Colonic mucosa (tissue), 4 donors: ENCODE data around the gene OR4K15. TPM values are rescaled to one million over a fixed set of nuclear protein-coding genes. Genes with fewer than 3 reads are reported as not detected.

Source experiments
- DNase-seq: peaks from one replicate; pipeline ENCODE4 v3.0.0-alpha.2; 2020
- H3K27ac ChIP-seq: fragments of 200-600 bp; one replicate; pipeline ENCODE4 v1.8.0; 2021
- H3K27me3 ChIP-seq: fragments of 200-600 bp; one replicate; pipeline ENCODE4 v1.8.0; 2021
- H3K36me3 ChIP-seq: fragments of 200-600 bp; one replicate; pipeline ENCODE4 v1.8.0; 2021
- H3K4me1 ChIP-seq: fragments of 200-600 bp; one replicate; pipeline ENCODE4 v1.8.0; 2021; ENCODE audit warnings: mild to moderate bottlenecking
- H3K4me3 ChIP-seq: fragments of 200-600 bp; one replicate; pipeline ENCODE4 v1.8.0; 2021
- H3K9ac ChIP-seq, 2 donors: one replicate each; pipeline ENCODE4 v1.7.0; 2013; ENCODE audit warnings: control low read depth in 2 of 2, low read depth in 2 of 2, low read length in 2 of 2
- H3K9me3 ChIP-seq: fragments of 200-600 bp; one replicate; pipeline ENCODE4 v1.8.0; 2021
- intact Hi-C: fragments of 100-400 bp; cut with DNase I; formaldehyde crosslinking; loops from one replicate; pipeline ENCODE4 v1.14.1; 2022
- total RNA-seq, 2 donors: library from RNA; stranded (reverse); fragmentation: NEBNext Ultra II Directional in 1 of 2; extraction: Animal tissue kit (Norgen Biotek cat#: 25700) in 1 of 2; gene quantifications; one replicate each; pipeline ENCODE4 v1.2.1, GENCODE V29; 2021
- TF ChIP-seq, protein P1 (sequence below): fragments of 200-600 bp; IDR thresholded peaks from one replicate; pipeline ENCODE4 v1.8.0; 2022; ENCODE audit warnings: antibody characterized with exemption, mild to moderate bottlenecking
- donor health status: healthy.
- donor health status: DM: no; HTN: no; CAD: no.
- donor health status: DM: no; HTN: no; CAD: no.

The OR4K15 gene
- total RNA-seq, 2 donors from 2014 or later, result not detected

- TF ChIP-seq, protein P1, sequence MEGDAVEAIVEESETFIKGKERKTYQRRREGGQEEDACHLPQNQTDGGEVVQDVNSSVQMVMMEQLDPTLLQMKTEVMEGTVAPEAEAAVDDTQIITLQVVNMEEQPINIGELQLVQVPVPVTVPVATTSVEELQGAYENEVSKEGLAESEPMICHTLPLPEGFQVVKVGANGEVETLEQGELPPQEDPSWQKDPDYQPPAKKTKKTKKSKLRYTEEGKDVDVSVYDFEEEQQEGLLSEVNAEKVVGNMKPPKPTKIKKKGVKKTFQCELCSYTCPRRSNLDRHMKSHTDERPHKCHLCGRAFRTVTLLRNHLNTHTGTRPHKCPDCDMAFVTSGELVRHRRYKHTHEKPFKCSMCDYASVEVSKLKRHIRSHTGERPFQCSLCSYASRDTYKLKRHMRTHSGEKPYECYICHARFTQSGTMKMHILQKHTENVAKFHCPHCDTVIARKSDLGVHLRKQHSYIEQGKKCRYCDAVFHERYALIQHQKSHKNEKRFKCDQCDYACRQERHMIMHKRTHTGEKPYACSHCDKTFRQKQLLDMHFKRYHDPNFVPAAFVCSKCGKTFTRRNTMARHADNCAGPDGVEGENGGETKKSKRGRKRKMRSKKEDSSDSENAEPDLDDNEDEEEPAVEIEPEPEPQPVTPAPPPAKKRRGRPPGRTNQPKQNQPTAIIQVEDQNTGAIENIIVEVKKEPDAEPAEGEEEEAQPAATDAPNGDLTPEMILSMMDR, result no peak
- no peak for DNase-seq
- intact Hi-C loops, result no loop called here
- no peaks in the 10 kb centered on the region for H3K4me1 ChIP-seq
- H3K9ac ChIP-seq, result no peak overlapping the region
- no peak overlapping the region for H3K4me3 ChIP-seq
- H3K9me3 ChIP-seq, result no peaks in the 10 kb centered on the region
- no peak overlapping the region for H3K27ac ChIP-seq
- H3K36me3 ChIP-seq, result no peaks in the 10 kb centered on the region
- H3K27me3 ChIP-seq, result no peaks in the 10 kb centered on the region
Observed at GRCh38 chr14:19974844-19975243, 547 bp upstream of the OR4K15 start.

DNA sequence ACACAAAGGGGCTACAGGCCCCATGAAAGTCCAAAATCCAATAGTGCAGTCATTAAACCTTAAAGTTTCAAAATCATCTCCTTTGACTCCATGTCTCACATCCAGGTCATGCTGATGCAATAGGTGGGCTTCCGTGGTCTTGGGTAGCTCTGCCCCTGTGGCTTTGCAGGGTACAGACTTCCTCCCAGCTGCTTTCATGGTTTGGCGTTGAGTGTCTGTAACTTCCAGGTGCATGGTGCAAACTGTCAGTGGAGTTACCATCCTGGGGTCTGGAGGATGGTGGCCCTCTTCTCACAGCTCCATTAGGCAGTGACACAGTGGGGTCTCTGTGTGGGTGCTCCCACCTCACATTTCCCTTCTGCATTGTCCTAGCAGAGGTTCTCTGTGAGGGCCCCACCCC lies 18.0 kb downstream of the OR4K15 start:
- TF ChIP-seq, protein P1, result no peak
- no peak overlapping the region for H3K9ac ChIP-seq
- H3K4me1 ChIP-seq, result no peaks in the 10 kb centered on the region
- intact Hi-C loops, result no loop called here
- H3K27me3 ChIP-seq, result no peaks in the 10 kb centered on the region
- H3K27ac ChIP-seq, result no peak overlapping the region
- no peaks in the 10 kb centered on the region for H3K9me3 ChIP-seq
- DNase-seq, result no peak
- H3K4me3 ChIP-seq, result no peak overlapping the region
- H3K36me3 ChIP-seq, result no peaks in the 10 kb centered on the region

DNA sequence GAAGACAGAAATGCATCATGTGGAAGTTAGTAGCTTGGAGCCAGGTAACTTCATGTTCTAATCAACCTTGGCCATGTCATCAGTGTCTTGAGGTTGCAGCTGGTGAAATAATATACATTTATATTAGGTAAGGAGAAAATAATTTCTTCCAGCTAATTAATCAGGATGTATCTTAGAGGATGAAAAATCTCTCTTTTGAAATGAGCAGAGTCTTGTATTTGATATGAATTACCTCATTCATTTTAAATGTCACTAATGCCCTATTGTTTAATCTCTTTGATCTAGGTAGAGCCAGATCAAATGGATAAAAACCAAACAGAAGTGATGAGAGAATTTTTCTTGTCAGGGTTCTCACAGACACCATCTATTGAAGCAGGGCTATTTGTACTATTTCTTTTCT lies 26.5 kb downstream of the OR4K15 start, which contains the start of gene OR4Q2:
OR4Q2 (plus strand) TSS at position 301 of the 400 bp plus-strand sequence.
- TF ChIP-seq, protein P1, result no peak
- no peak within 1 kb of the TSS for H3K9ac ChIP-seq
- no peak within 1 kb of the TSS for H3K27ac ChIP-seq
- H3K36me3 ChIP-seq, result no peaks in the 10 kb centered on the region
- no peak within 1 kb of the TSS for H3K4me3 ChIP-seq
- H3K9me3 ChIP-seq, result no peaks in the 10 kb centered on the region
- no peaks in the 10 kb centered on the region for H3K4me1 ChIP-seq
- intact Hi-C loops, result no loop called here
- no peak for DNase-seq
- no peaks in the 10 kb centered on the region for H3K27me3 ChIP-seq

DNA sequence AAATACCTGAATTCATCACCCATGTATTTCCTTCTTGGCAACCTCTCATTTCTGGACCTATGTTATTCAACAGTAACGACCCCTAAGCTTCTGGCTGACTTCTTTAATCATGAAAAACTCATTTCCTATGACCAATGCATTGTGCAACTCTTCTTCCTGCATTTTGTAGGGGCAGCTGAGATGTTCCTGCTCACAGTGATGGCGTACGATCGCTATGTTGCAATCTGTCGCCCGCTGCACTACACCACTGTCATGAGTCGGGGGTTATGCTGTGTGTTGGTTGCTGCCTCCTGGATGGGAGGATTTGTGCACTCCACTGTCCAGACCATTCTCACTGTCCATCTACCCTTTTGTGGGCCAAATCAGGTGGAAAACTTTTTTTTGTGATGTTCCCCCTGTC lies 26.9 kb downstream of the OR4K15 start:
- intact Hi-C loops, result no loop called here
- no peaks in the 10 kb centered on the region for H3K4me1 ChIP-seq
- no peaks in the 10 kb centered on the region for H3K36me3 ChIP-seq
- TF ChIP-seq, protein P1, result no peak
- no peak overlapping the region for H3K4me3 ChIP-seq
- no peak overlapping the region for H3K27ac ChIP-seq
- DNase-seq, result no peak
- no peaks in the 10 kb centered on the region for H3K9me3 ChIP-seq
- no peak overlapping the region for H3K9ac ChIP-seq
- no peaks in the 10 kb centered on the region for H3K27me3 ChIP-seq

DNA sequence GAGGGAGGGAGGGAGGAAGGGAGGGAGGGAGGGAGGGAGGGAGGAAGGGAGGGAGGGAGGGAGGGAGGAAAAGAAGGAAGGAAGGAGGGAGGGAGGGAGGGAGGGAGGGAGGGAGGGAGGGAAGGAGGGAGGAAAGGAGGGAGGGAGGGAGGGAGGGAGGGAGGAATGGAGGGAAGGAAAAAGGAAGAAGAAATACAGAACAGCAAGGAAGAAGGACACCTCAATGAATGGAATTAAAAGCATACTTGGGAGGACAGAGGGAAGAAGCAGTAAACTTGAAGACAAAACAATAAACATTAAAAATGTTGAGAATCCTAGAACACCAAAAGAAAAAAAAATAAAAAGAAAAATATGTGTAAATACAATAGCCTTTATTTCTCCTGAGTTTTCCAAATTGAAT lies 32.8 kb downstream of the OR4K15 start:
- intact Hi-C loops, result no loop called here
- H3K27ac ChIP-seq, result no peak overlapping the region
- no peak for DNase-seq

More for the DNA sequence above, 32.8 kb downstream of the OR4K15 start:
- TF ChIP-seq, protein P1, result no peak
- no peaks in the 10 kb centered on the region for H3K9me3 ChIP-seq
- no peak overlapping the region for H3K4me3 ChIP-seq
- H3K27me3 ChIP-seq, result no peaks in the 10 kb centered on the region
- no peaks in the 10 kb centered on the region for H3K36me3 ChIP-seq
- H3K4me1 ChIP-seq, result no peaks in the 10 kb centered on the region
- H3K9ac ChIP-seq, result no peak overlapping the region
